H1 (cell line): ENCODE results near the gene TAMM41.

Experiments used
- GABPA ChIP-seq: IDR thresholded peaks from 2 replicates; pipeline ENCODE4 v1.6.1; 2011; ENCODE audit warnings: mild to moderate bottlenecking, low read length, moderate library complexity, borderline replicate concordance; ENCODE audit not compliant: insufficient read depth
- POLR2A ChIP-seq, 2 experiments: IDR thresholded peaks; 1 replicate in 1 of 2; 2 replicates in 1 of 2; pipeline ENCODE4 v1.6.1; 2011; ENCODE audit warnings: low read depth in 2 of 2, low read length in 2 of 2, mild to moderate bottlenecking in 2 of 2; ENCODE audit errors: control extremely low read depth in 1 of 2
- RFX5 ChIP-seq: IDR thresholded peaks from 2 replicates; pipeline ENCODE4 v1.6.1; 2011; ENCODE audit warnings: low read depth, low read length, improper control_type of control experiment, borderline replicate concordance
- SP1 ChIP-seq: IDR thresholded peaks from 2 replicates; pipeline ENCODE4 v1.6.1; 2011; ENCODE audit warnings: low read depth, low read length
- TF ChIP-seq, protein P1 (sequence below): IDR thresholded peaks from 2 replicates; pipeline ENCODE4 v1.6.1; 2012; ENCODE audit warnings: inconsistent platforms
- TF ChIP-seq, protein P2 (sequence below), 3 experiments: IDR thresholded peaks; 1 replicate in 2 of 3; 2 replicates in 1 of 3; pipeline versions ENCODE4 v1.5.1 to v1.6.1; 2011; ENCODE audit warnings: low read length in 3 of 3, mild to moderate bottlenecking in 3 of 3, inconsistent platforms in 2 of 3, low read depth in 1 of 3, moderate library complexity in 1 of 3; ENCODE audit not compliant: insufficient read depth in 1 of 3; ENCODE audit errors: control extremely low read depth in 1 of 3
- TF ChIP-seq, protein P3 (sequence below): IDR thresholded peaks from 2 replicates; pipeline ENCODE4 v1.6.1; 2011; ENCODE audit warnings: low read length, improper control_type of control experiment

DNA sequence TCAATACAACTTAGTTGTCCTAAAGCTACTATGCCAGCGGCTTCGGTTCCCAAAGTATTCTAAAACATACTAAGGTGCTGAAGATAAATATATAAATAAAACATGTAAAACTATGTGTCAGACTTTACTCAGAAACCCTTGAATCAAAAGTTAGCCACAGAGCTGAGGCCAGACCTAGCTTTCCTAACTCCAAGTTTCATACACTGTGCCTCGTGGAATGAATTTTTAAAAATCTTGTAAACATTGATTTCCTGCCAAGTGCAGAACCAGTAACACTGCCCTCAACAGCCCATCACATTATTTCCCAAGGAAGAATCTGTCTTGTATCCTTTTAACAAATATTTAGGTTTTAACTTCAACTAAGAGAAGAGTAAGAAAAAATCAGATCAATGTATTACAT, 36.4 kb downstream of the TAMM41 start:
- TF ChIP-seq, protein P1, sequence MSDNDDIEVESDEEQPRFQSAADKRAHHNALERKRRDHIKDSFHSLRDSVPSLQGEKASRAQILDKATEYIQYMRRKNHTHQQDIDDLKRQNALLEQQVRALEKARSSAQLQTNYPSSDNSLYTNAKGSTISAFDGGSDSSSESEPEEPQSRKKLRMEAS, result no peak
- no peak for TF ChIP-seq GABPA
- TF ChIP-seq, protein P2, sequence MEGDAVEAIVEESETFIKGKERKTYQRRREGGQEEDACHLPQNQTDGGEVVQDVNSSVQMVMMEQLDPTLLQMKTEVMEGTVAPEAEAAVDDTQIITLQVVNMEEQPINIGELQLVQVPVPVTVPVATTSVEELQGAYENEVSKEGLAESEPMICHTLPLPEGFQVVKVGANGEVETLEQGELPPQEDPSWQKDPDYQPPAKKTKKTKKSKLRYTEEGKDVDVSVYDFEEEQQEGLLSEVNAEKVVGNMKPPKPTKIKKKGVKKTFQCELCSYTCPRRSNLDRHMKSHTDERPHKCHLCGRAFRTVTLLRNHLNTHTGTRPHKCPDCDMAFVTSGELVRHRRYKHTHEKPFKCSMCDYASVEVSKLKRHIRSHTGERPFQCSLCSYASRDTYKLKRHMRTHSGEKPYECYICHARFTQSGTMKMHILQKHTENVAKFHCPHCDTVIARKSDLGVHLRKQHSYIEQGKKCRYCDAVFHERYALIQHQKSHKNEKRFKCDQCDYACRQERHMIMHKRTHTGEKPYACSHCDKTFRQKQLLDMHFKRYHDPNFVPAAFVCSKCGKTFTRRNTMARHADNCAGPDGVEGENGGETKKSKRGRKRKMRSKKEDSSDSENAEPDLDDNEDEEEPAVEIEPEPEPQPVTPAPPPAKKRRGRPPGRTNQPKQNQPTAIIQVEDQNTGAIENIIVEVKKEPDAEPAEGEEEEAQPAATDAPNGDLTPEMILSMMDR (IDR thresholded peaks at IDR 0.05; ENCODE audit: control extremely low read depth in 1 of 3, insufficient read depth in 1 of 3, low read depth in 1 of 3, low read length in 3 of 3), result no peak
- no peak for TF ChIP-seq POLR2A (IDR thresholded peaks at IDR 0.05; ENCODE audit: control extremely low read depth in 1 of 2, low read depth in 2 of 2, low read length in 2 of 2)
- TF ChIP-seq SP1, result no peak
- TF ChIP-seq, protein P3, sequence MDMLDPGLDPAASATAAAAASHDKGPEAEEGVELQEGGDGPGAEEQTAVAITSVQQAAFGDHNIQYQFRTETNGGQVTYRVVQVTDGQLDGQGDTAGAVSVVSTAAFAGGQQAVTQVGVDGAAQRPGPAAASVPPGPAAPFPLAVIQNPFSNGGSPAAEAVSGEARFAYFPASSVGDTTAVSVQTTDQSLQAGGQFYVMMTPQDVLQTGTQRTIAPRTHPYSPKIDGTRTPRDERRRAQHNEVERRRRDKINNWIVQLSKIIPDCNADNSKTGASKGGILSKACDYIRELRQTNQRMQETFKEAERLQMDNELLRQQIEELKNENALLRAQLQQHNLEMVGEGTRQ, result no peak
- no peak for TF ChIP-seq RFX5
